ENCODE results near the gene SNX8. TPM values are rescaled to one million over a fixed set of nuclear protein-coding genes. Genes with fewer than 3 reads are reported as not detected.

SNX8 gene
- total and polyA plus RNA-seq, 9 of the 15 experiments (the other 6 are each of a cell fraction or from before 2014, with no cell fraction given): 2.7 to 51.6 (median 16.9) TPM

DNA sequence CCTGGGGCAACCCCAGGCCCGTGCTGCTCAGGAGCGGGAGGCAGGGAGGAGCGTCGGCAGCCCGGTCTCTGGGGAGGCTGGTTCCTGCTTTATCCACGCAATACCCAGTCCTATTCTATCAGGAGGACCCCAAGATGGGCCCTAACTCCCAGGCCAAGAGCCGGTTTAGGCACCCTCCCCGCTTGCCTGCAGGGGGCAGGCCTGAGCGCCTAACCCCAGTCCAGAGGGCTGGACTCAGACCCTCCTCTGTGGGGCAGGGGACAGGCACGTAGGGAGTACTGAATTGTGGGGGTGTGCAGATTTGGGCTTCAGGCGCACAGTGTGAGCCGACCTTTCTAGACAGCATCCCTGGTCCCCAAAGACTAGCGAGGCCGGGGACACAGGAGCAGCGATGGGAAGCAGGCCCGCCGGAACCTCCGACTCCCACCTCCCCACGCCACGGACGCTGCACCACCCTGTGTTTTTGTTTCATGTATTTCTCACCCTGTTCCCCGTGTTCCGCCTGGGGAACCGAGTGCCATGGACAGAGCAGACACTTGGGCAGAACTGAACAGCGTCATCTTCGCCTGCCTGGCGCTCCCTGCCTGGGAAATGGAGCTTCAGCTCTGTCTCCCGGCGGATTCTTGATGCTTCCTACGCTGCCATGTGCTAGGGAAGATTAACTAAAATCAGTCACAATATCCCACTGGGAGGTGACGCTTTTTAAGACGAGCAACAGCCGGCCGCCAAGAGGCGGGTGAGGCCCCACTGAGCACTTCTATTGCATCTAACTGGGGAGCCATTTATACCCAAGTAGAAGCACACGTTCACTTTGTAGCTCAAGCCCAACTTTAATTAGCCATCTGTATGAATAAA is 66.9 kb downstream of the SNX8 start (continued):
- TF ChIP-seq, protein P1, sequence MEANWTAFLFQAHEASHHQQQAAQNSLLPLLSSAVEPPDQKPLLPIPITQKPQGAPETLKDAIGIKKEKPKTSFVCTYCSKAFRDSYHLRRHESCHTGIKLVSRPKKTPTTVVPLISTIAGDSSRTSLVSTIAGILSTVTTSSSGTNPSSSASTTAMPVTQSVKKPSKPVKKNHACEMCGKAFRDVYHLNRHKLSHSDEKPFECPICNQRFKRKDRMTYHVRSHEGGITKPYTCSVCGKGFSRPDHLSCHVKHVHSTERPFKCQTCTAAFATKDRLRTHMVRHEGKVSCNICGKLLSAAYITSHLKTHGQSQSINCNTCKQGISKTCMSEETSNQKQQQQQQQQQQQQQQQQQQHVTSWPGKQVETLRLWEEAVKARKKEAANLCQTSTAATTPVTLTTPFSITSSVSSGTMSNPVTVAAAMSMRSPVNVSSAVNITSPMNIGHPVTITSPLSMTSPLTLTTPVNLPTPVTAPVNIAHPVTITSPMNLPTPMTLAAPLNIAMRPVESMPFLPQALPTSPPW (CRISPR knock-in tag; IDR thresholded peaks at IDR 0.05): no peak
- TF ChIP-seq ZBTB7A (IDR thresholded peaks at IDR 0.05; ENCODE audit: borderline replicate concordance, control insufficient read depth, low read depth, low read length): peak; percentile 48; the same call in 1 of the 2 replicates
- TF ChIP-seq KAT8 (IDR thresholded peaks at IDR 0.05; ENCODE audit: low read depth): no peak
- TF ChIP-seq STAG1 (CRISPR knock-in tag; IDR thresholded peaks at IDR 0.05; ENCODE audit: borderline replicate concordance): peak; percentile 28; the same call in 1 of the 2 replicates
- no peak for TF ChIP-seq TGIF2 (CRISPR knock-in tag; IDR thresholded peaks at IDR 0.05)
- TF ChIP-seq NELFE (IDR thresholded peaks at IDR 0.05; ENCODE audit: insufficient read depth, insufficient read length): no peak
- TF ChIP-seq SMARCE1 (IDR thresholded peaks at IDR 0.05): no peak
- TF ChIP-seq ZNF232 (CRISPR knock-in tag; IDR thresholded peaks at IDR 0.05): no peak
- no peak for TF ChIP-seq NCOA2 (IDR thresholded peaks at IDR 0.05; ENCODE audit: partially characterized antibody in 2 of 2)
- no peak for TF ChIP-seq ZNF785 (CRISPR knock-in tag; IDR thresholded peaks at IDR 0.05)
- TF ChIP-seq CBX1 (IDR thresholded peaks at IDR 0.05; ENCODE audit: low read depth): no peak
- no peak for TF ChIP-seq LCOR (CRISPR knock-in tag; IDR thresholded peaks at IDR 0.05)
- TF ChIP-seq CREBBP (IDR thresholded peaks at IDR 0.05; ENCODE audit: low read depth, low read length): no peak
- TF ChIP-seq RHOXF2B (CRISPR knock-in tag; conservative IDR thresholded peaks at IDR 0.05): no peak
- TF ChIP-seq, protein P2, sequence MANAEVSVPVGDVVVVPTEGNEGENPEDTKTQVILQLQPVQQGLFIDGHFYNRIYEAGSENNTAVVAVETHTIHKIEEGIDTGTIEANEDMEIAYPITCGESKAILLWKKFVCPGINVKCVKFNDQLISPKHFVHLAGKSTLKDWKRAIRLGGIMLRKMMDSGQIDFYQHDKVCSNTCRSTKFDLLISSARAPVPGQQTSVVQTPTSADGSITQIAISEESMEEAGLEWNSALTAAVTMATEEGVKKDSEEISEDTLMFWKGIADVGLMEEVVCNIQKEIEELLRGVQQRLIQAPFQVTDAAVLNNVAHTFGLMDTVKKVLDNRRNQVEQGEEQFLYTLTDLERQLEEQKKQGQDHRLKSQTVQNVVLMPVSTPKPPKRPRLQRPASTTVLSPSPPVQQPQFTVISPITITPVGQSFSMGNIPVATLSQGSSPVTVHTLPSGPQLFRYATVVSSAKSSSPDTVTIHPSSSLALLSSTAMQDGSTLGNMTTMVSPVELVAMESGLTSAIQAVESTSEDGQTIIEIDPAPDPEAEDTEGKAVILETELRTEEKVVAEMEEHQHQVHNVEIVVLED (CRISPR knock-in tag; IDR thresholded peaks at IDR 0.05): no peak
- TF ChIP-seq TCFL5 (CRISPR knock-in tag; conservative IDR thresholded peaks at IDR 0.05): no peak
- no peak for TF ChIP-seq ARID2 (IDR thresholded peaks at IDR 0.05)
- no peak for TF ChIP-seq ADNP (tag; IDR thresholded peaks at IDR 0.05)
- TF ChIP-seq ZNF133 (CRISPR knock-in tag; IDR thresholded peaks at IDR 0.05): no peak
- no peak for TF ChIP-seq ARID1B (IDR thresholded peaks at IDR 0.05)
- TF ChIP-seq CTCF (IDR thresholded peaks at IDR 0.05 in 2 of 3, conservative IDR thresholded peaks at IDR 0.05 in 1 of 3; ENCODE audit: insufficient read depth in 2 of 3, low read depth in 1 of 3, low read length in 3 of 3): peak; percentile 72 to 89 (median 77)
- TF ChIP-seq HIVEP1 (CRISPR knock-in tag; IDR thresholded peaks at IDR 0.05): no peak
- no peak for TF ChIP-seq ZNF165 (CRISPR knock-in tag; IDR thresholded peaks at IDR 0.05; ENCODE audit: borderline replicate concordance)
- TF ChIP-seq ELF1 (tag; IDR thresholded peaks at IDR 0.05): no peak
- no peak for TF ChIP-seq NFXL1 (CRISPR knock-in tag; IDR thresholded peaks at IDR 0.05)

Measured in K562 (cell line).